ENCODE results near the gene CENPVL2. TPM values are rescaled to one million over a fixed set of nuclear protein-coding genes. Genes with fewer than 3 reads are reported as not detected.
"Not testable (repeated sequence)": the region's sequence is repeated elsewhere in the genome, so short reads cannot be mapped to it uniquely, and the experiment has no call there.

CENPVL2 gene
- not detected for total RNA-seq

- TF ChIP-seq CTCF (IDR thresholded peaks at IDR 0.05; ENCODE audit: low read depth), result not testable (repeated sequence)
These were observed at the start of gene CENPVL2 for GRCh38 chrX:51682720-51683062. Gene CENPVL2, minus strand, starts transcription at chrX:51682831. Its CDS starts 0 bp downstream, at chrX:51682831.

GRCh38 chrX:51728202-51728601 lies 45.6 kb upstream of the CENPVL2 start:
- no peak for TF ChIP-seq CTCF (IDR thresholded peaks at IDR 0.05; ENCODE audit: low read depth)

- TF ChIP-seq CTCF (IDR thresholded peaks at IDR 0.05; ENCODE audit: low read depth), result not testable (repeated sequence)
These were observed 27.9 kb upstream of the CENPVL2 start, which contains the start of gene CENPVL1 for GRCh38 chrX:51710277-51711164. Gene CENPVL1, plus strand, starts transcription at chrX:51710512. Its CDS starts 0 bp downstream, at chrX:51710512.

- TF ChIP-seq CTCF (IDR thresholded peaks at IDR 0.05; ENCODE audit: low read depth), result no peak
These were observed 14.8 kb upstream of the CENPVL2 start for GRCh38 chrX:51697397-51697796.

- no peak for TF ChIP-seq CTCF (IDR thresholded peaks at IDR 0.05; ENCODE audit: low read depth)
These were observed 11.6 kb upstream of the CENPVL2 start for GRCh38 chrX:51694254-51694653.

- TF ChIP-seq CTCF (IDR thresholded peaks at IDR 0.05; ENCODE audit: low read depth), result no peak
These were observed 16.6 kb downstream of the CENPVL2 start for GRCh38 chrX:51665981-51666380.

GRCh38 chrX:51643377-51643776 lies 39.3 kb downstream of the CENPVL2 start:
- TF ChIP-seq CTCF (IDR thresholded peaks at IDR 0.05; ENCODE audit: low read depth), result no peak
